ENCODE measurements around the gene NUP58.
A peak's percentile ranks its signal among the peaks of the same experiment; 100 is the strongest.
"Not testable (repeated sequence)": the region's sequence is repeated elsewhere in the genome, so short reads cannot be mapped to it uniquely, and the experiment has no call there.

Gene NUP58

DNA sequence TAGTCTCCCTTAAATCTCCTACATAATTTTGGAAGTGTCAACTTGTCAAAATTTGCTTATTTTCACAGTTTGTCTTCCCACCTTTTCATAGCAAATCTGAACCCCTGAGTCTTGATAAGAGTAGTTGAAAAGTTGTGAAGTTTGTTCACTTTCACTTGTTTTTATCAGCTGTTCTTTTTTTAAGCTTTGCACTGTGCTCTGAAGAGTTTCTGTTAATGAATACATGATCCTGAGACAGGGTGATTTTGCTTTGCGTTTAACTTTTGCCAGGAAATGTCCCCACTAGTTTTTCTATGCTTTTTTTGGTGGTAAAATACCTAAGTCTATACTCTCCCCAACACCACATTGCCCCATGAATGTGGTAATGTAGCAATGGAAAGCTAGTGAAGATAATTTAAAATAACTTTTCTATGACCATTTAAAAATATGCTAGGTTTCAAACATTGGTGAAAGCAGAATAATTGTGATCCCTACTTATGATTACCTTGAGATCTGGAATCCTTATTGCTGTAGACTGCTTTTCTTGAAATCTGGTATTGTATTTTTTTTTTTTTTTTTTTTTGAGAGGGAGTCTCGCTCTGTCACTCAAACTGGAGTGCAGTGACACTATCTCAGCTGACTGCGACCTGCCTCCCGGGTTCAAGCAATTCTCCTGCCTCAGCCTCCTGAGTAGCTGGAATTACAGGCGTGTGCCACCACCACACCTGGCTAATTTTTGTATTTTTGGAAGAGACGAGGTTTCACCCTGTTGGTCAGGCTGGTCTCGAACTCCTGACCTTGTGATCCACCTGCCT is 5.4 kb downstream of the NUP58 start:
- DNase-seq: no peak

DNA sequence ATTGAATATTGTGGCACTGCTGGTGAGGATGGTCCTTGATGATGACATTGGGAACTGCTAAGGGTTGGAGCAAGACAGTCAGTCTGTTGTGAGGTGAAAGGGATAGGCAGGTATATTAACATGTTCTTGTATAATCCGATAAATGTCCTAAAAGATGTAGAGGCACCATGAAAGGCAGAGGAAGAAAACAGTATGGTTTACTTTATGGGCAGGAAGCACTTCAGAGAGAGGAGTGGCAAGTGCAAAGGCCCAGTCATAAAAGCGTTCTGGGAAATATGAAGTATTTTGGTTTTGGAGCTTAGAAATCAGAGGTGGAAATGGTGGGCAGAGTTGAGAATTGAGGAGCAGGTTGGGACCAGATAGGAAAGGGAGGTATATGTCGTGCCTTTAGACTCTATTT is 9.5 kb downstream of the NUP58 start:
- no peak for DNase-seq

DNA sequence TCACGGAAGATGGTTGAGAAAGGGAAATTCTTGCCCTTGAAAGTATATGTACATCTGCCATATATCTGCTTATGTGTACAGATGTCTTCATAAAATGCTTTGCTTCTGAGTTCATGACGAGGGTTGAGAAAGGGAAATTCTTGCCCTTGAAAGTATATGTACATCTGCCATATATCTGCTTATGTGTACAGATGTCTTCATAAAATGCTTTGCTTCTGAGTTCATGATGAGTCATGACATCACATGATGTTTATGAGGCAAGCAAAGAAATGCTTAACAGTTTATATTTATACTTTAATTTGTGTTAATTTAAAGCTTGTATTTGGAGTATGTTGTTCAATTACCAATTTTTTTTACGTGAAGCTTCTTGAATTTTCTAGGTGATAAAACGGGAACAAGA is 17.5 kb downstream of the NUP58 start:
- peak; percentile 75 for DNase-seq

DNA sequence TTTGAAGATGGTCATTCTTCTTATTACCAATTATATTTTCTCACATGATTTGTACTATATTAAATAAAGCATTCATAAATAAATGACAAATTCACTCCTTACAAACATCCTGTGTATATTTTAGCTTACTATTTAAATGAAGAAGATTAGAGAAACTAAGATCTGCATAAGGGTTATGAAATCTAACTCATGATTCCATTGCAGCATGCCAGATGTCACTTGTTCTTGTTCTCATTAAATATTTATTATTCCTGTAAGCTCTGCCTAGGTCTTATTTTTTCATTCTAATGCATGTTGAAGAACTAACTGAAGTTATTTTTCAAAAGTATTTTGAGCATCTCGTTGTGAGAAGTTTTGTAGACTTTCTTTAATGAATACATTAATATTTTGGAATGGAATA is 18.3 kb downstream of the NUP58 start:
- DNase-seq: peak; percentile 24

DNA sequence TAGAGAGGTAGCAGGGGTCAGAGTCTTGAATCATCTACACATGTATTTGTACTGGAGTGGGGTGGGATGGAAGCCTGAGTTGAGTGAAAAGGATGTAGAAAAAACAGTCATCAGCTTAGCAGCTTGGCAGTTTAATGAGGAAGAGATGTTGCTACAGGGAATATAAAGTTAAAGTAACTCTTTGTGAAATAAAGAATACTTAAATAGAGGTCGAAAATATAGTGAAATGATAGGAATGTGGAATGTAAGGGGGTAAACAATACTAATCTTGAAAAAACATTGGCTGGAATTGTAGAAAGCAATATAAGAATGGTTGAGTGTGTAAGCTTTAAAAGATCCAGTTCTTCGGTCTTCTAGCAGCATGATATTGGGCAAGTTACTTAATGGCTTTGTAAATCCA is 22.7 kb downstream of the NUP58 start:
- no peak for DNase-seq

DNA sequence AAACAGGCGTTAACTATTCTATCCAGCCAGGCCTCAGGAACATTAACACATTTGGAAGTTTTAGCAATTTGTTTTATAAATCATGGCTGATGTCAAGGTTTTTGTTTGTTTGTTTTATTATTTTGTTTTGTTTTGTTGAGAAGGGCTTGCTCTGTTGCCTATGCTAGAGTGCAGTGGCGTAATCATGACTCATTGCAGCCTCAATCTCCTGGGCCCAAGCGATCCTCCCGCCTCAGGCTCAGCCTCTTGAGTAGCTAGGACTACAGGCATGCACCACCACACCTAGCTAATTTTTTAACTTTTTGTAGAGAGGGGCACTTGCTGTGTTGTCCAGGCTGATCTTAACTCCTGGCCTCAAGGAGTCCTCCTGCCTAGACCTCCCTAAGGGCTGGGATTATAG is 28.3 kb downstream of the NUP58 start:
- peak; percentile 57 for DNase-seq

DNA sequence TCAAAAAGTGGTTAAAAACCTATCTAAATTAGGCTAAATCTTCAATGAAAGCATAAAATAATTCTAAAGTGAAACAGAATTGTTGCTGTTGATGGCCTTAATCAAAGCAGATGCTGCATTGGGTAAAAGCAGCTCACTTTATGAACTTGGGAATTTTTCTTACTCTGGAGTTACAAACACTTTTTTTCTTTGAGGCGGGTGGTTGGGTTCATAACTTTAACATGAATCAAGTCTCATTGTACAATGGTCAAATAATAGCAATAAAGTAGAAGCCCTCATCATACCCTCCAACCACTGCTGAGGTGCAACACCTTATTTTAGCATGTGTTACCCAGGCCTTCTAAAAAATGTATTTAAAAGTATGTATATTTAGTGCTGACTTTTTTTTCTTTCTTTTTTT is 29.1 kb downstream of the NUP58 start:
- DNase-seq: peak; percentile 25

DNA sequence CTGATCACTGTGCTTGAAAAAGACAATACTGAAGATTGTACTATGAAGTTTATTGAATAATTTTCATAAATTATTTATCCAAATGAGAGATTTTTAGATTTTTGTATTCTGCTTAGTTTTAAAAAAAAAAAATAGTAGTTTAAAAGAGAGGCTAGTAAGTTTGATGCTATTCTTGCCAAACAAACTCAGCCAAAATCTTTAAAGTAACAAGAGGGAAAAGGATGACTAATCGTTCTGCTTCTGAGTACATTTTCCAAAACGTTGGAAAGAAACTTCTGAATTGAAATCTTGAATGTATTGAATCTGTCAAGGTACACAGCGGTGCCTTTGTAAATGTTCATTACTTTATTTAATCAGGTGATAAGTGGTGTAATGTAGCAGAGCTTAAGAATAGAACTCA is 34.4 kb downstream of the NUP58 start:
- no peak for DNase-seq

DNA sequence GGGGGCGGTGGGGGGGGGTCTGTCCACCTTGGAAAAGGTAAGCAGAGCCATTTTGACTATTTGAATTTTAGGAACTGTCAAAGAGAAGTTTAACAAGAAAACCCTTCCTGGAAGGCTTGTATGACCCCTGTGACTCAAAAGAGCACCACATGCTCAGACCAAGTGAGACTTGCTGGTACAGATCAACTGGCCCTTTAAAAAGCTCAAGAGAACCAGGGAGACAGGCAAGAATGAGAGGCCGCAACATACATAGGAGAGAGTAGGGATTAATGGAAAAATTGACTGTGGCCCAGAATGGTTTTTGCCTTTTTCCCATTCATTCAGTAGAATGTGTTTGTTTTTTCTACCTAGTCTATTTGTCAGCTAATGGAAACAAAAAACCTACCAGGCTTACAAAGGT is 44.2 kb downstream of the NUP58 start:
- DNase-seq: no peak

DNA sequence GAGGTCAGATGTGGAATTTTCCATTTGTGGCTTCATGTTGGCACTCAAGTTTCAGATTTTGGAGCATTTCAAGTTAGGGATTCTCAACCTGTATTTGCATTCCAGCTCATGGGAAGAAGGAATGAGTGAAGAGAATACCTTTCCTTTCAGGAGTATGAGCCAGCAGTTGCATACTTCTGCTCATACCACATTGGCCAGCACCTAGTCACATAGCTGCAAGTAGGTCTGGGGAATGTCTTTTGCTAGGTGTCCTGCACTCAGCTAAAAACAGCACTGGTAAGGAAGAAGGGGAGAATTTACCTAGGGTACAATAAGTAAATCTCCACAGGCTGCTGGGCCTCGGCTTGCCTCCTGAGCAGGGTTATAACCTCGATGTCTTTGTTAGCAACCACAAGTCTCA is 45.7 kb downstream of the NUP58 start:
- DNase-seq: no peak

DNA sequence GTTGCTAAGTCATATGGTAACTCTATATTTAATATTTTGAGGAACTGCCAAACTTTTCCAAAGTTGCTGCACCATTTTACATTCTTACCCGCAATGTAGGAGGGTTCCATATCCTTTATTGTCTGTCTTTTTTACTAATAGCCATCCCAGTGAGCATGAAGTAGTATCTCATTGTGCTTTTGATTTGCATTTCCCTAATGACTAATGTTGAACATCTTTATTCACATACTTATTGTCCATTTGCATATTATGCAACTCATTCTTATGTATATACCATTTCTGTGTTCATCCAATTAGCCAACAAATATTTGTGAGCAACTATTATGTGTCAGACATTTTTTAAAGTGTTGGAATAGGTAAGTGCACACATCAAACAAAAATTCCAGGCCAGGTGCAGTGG is 50.0 kb downstream of the NUP58 start:
- DNase-seq: no peak

DNA sequence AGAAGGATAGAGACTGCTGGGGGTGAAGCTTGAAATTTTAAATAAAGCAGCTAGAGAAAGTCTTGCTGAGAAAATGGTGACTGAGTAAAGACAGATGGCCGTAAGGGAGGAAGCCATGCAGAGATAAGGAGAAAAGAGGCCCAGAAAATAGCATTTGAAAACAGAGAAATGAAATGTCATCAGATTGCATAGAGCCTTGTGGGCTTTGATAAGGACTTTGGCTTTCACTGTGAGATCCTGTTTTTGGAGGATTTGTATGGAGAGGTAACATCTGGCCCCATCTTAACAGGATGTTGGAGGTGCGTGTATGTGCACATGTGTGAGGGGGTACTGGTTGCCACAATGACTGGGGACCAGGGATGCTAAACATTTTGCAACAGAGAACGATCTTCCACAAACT is 50.8 kb downstream of the NUP58 start:
- DNase-seq: no peak

DNA sequence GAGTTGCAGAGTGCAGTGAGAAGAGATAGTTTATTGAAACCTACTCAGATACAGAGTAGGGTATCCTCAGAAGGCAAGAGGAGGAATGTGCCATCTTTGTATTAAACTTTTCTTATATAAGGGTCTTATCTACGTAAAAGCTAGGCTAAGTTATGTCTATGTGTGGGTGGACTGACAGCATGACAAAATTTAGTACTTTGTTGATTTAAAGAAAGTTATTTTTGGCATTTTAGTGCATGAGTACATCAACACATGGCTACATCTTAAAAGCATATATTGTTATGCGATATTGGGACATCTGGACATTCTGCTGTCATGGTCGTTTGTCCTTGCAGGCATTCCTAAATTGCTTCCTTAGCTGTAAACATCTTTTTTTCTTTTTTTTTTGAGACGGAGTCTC is 51.4 kb downstream of the NUP58 start:
- DNase-seq: no peak

DNA sequence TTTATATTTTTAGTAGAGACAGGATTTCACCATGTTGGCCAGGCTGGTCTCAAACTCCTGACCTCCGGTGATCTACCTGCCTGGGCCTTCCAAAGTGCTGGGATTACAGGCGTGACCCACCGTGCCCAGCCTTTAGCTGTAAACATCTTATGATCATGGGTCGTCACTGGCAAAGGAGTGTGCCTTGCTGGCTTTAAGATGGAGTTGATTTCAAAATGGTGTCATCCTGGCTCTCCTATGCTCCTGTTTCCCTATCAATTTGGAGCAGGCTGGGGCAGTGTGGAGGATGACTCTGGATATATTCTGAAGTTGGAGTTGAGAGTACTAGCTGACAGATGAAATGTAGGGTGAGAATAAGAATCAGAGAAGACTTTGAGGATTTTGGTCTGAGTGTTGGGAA is 51.9 kb downstream of the NUP58 start:
- DNase-seq: no peak

DNA sequence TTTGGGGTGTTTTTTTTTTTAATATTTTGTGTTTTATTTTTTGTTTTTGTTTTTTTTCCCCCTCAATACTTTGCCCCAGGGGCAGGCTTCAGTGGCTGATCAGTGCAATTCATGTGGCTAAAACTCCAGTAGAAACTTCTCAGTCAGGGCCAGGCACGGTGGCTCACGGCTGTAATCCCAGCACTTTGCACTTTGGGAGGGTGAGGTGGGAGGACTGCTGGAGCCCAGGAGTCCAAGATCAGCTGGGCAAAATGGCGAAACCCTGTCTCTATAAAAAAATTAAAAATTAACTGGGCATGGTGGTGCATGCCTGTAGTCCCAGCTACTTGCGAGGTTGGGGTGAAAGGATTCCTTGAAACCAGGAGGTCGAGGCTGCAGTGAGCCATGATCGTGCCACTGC is 53.0 kb downstream of the NUP58 start:
- DNase-seq: no peak

DNA sequence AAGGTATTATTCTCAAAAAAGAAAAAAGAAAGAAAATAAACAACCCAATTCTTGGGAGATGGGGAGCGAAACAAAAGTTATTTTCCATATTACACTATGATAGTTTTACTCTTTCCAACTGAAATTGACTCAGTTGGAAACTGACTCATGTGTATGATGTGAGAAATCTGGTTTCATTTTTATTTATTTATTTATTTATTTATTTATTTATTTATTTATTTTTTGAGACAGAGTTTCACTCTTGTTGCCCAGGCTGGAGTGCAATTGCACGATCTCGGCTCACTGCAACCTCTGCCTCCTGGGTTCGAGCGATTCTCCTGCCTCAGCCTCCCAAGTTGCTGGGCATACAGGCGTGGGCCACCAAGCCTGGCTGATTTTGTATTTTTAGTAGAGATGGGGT is 59.0 kb downstream of the NUP58 start:
- DNase-seq: not testable (repeated sequence)

DNA sequence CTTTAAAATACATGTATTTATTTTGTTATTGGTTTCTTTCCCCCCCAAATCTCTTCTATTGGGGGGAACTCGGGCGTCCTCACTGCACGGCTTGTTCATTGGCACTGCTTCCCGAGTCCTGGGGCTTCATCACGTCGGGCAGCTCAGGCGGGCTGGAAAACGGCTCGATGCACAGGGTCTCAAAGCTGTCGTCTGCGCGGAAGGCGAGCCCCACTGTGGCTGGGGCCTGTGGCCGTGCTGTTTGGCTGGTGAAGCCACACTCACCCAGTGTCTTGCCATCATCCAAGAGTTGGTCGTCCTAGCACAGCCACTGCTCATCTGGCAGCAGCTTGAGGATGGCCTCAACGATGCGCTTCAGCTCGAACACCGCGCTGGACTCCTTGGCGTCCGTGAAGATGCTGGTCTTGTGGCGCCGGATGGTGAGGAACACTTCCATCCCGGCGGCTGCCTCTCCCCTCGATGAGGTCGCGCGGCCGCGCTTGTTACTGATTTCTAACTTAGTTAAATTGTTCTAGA is 64.4 kb downstream of the NUP58 start:
- no peak for DNase-seq

DNA sequence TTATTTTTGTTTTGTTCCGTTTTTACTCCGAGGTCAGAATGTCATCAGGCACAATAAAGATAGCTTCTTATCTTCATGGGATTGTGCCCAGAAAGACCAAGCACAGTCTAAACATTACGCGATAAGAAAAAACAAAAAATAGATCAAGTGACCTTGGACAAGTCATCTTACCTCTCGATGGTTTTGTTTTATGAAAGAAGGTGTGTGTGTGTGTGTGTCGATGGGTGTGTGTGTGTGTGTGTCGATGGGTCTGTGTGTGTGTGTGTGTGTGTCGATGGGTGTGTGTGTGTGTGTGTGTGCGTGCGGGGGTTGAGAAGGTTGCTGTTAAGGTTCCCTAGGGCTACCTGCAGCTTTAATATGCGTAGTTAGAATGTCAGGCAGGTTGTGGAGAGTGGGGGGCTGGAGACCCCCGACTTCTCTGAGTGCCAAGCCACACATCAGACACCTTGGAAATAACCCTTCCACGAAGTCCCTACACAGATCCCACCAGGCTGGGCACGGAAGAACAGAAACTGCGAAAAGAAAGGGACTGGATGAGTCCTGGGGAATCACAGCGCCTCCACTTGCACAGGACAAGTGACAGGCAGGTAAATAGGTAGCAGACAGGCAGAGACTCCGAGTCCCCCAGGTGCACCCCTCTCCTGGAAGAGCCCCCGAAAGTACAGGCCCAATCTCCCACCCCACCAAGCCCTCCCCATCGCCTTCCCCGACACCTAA is 69.9 kb downstream of the NUP58 start:
- no peak for DNase-seq

DNA sequence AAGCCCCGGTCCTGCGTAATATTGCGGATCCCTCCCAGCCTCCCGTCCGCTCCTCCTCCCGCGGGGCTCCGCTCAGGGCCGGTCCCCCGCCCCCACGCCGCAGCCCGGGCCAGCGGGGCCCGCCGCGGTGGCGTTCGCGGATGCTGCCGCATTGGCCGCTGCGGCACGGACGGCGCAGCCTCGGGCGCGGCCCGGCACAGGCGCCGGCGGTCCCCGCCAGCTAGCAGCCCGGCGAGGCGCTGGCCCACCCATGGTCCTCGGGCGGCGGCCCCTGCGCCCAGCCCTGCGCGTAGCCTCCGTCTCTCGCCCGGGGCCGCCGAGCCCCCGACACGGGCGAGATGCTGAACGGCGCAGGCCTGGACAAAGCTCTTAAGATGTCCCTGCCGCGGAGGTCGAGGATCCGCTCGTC is 70.5 kb downstream of the NUP58 start, which contains the start of gene ATP8A2:
Gene ATP8A2, plus strand, starts transcription at position 100 of the 409 bp plus-strand sequence. Its CDS starts 239 bp downstream, at position 339.
- DNase-seq: no peak

DNA sequence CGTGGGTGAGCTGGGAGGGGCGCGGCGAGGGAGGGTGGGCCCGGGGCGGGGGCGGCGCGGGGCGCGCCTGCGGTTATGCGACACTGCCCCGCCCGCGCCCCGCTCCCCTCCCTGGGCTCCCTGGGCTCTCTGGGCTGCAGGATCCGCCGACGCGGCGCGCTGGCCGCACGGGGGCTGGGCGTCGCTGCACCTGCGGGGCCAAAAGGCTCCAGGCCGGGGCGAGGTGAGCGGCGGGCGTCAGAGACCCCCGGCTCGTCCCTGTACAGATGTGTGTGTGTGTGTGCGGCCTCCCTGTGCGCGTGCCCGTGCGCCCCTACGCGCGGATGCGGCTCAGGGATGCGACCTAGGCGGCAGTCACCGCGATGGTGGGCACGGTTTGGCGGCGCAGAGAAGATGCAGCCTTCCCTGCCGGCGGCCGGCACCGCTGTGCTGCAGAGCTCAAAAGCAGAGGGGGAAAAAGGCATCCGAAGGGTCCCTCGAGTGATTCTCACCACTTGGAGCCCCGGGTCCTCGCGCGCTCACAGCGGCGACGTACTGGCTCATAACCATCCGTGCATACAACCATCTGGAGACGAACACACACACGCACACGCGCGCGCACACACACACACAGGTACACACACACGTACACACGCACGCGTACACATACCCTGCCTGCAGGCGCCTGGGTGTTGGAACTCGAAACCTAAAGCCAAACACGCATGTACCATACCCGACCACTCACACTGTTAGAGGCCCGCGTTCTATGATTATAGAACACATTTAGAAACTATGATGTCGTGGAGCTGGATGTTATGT is 71.1 kb downstream of the NUP58 start:
- DNase-seq: no peak

DNA sequence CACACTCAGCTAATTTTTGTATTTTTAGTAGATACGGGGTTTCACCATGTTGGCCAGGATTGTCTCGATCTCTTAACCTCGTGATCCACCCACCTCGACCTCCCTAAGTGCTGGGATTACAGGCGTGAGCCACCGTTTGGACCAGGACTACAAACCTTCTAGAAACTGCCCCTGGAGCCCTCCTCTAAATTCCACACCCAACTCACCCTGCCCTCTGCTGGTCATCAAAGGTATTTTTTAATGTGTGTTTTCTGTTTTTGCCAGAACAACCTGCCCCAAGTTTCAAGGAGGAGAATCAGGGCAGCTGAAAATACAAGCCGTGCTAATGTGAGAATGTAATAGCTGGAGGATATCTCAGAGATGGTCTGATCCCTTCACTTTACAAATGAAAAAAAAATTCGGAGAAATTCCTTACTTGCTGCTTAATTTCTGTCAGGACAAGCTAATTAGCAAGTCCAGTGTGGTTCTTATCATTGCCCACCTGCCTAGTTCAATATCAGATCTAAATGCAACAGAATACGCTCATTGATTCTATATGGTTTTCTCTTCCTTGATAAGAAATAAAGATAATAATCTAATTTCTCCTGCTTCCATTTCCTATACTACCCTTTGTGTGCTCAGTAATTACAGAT is 74.4 kb downstream of the NUP58 start:
- DNase-seq: peak; percentile 18

DNA sequence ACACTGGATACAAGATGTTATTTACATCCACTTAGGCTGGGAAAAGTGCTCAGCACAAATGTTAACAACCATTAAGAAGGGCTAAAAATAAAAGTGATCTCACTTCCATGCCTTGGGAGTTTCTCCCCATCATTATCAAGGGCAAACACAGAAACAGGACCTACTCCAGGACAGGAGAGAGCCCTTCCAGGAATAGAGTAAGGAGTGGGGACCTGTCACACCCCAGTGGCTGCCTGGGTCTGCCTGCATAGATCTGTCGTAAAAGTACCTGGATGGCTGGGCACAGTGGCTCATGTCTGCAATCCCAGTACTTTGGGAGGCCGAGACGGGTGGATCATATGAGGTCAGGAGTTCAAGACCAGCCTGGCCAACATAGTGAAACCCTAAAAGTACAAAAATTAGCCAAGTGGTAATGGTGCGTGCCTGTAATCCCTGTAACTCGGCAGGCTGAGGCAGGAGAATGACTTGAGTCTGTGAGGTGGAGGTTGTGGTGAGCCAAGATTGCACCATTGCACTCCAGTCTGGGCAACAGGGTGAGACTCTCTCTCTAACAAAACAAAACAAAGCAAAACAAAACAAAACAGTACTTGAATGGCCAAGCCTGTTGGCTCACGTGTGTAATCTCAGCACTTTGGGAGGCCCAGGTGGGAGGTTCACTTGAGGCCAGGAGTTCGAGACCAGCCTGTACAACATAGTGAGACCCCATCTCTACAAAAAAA is 76.0 kb downstream of the NUP58 start:
- DNase-seq: no peak

Measured in HCEC 1CT (cell line).